HepG2 (cell line): Measurements from ENCODE around the gene LGALS1. TPM values are rescaled to one million over a fixed set of nuclear protein-coding genes. Genes with fewer than 3 reads are reported as not detected.

Experiments
- ATAC-seq: fragments of 200-7000 bp; cut with Tn5 transposase; 3 replicates; pipeline ENCODE4 v1.9.1; 2020; ENCODE audit warnings: mild to moderate bottlenecking, moderate library complexity
- BruUV-seq: library from RNA; stranded (reverse); fragments of 400-500 nt; replicated peaks from 2 replicates; lab custom pipeline; 2021; lab: Mats Ljungman, UMichigan
- CTCF ChIA-PET: fragments of 300-600 bp; formaldehyde crosslinking; extraction: SDS; loops from one replicate; lab custom pipeline; 2021; ENCODE audit warnings: low total read pairs, inconsistent platforms, low intra/inter-chr PET ratio; lab: Yijun Ruan, JAX
- POLR2A ChIA-PET: fragments of 350-600 bp; sonication (Branson Sonifier 250); formaldehyde crosslinking; loops from one replicate; lab custom pipeline; 2020; ENCODE audit warnings: antibody characterized with exemption, inconsistent platforms; lab: Yijun Ruan, JAX
- DNase-seq: peaks from one replicate; pipeline ENCODE4 v3.0.0-alpha.2; 2015; ENCODE audit warnings: low spot score
- FAIRE-seq: peaks from 3 replicates; lab custom pipeline; 2011; peaks lifted over from hg19 to GRCh38; lab: Jason Lieb, UNC
- H2AFZ ChIP-seq: one replicate; pipeline ENCODE4 v1.6.1; 2011; ENCODE audit warnings: low read length, inconsistent platforms
- H3K27ac ChIP-seq: fragments of 300-600 bp; 3 replicates; pipeline ENCODE4 v1.8.0; 2011; ENCODE audit warnings: mixed run types, mild to moderate bottlenecking, mixed read lengths, low read length, inconsistent platforms; ENCODE audit not compliant: insufficient read depth; ENCODE audit errors: extremely low read length
- H3K27me3 ChIP-seq, 2 experiments: fragments of 200-600 bp in 1 of 2; 2 replicates in 1 of 2; 3 replicates in 1 of 2; pipeline versions ENCODE4 v1.6.0 to v1.8.0; 2011; ENCODE audit warnings: low read length in 2 of 2, mild to moderate bottlenecking in 2 of 2, moderate library complexity in 2 of 2, inconsistent platforms in 1 of 2; ENCODE audit not compliant: insufficient read depth in 2 of 2, control insufficient read depth in 1 of 2
- H3K36me3 ChIP-seq, 2 experiments: fragments of 200-600 bp in 1 of 2; replicated peaks in 1 of 2; 2 replicates in 1 of 2; 3 replicates in 1 of 2; pipeline versions ENCODE4 v1.5.1 to v1.8.0; 2011; ENCODE audit warnings: low read length in 2 of 2, inconsistent platforms in 1 of 2; ENCODE audit not compliant: insufficient read depth in 2 of 2, control insufficient read depth in 1 of 2
- H3K4me1 ChIP-seq: 2 replicates; pipeline ENCODE4 v1.5.1; 2012; ENCODE audit warnings: low read length, inconsistent platforms; ENCODE audit not compliant: insufficient read depth
- H3K4me2 ChIP-seq: 2 replicates; pipeline ENCODE4 v1.6.0; 2011; ENCODE audit warnings: low read depth, low read length, inconsistent platforms
- H3K4me3 ChIP-seq, 3 experiments: fragments of 200-600 bp in 1 of 3; sonication (generic), shearing (Covaris generic) in 1 of 3; replicated peaks in 1 of 3; 2 replicates each; pipeline ENCODE4 v1.5.1; 2011 to 2016; ENCODE audit warnings: low read length in 3 of 3, inconsistent platforms in 2 of 3, low read depth in 2 of 3, mild to moderate bottlenecking in 2 of 3, control low read depth in 1 of 3, mixed read lengths in 1 of 3; ENCODE audit not compliant: insufficient read depth in 1 of 3
- H3K79me2 ChIP-seq: one replicate; pipeline ENCODE4 v1.6.1; 2011; ENCODE audit warnings: low read length, inconsistent platforms; ENCODE audit not compliant: insufficient read depth
- H3K9ac ChIP-seq: 2 replicates; pipeline ENCODE4 v1.6.0; 2011; ENCODE audit warnings: mild to moderate bottlenecking, low read depth, low read length, inconsistent platforms; ENCODE audit not compliant: insufficient read depth
- H3K9me3 ChIP-seq: 2 replicates; pipeline ENCODE4 v1.5.1; 2012; ENCODE audit warnings: mild to moderate bottlenecking, low read length
- H4K20me1 ChIP-seq: 2 replicates; pipeline ENCODE4 v1.6.0; 2011; ENCODE audit warnings: inconsistent platforms, mild to moderate bottlenecking, low read length, moderate library complexity; ENCODE audit not compliant: insufficient read depth
- HNF1A ChIP-seq, 2 experiments: sonication (generic) in 1 of 2; formaldehyde crosslinking in 1 of 2; IDR thresholded peaks; 2 replicates each; pipeline versions ENCODE4 v1.4.0 to v1.6.1; 2016 to 2020; ENCODE audit warnings: borderline replicate concordance in 1 of 2, low read depth in 1 of 2, mild to moderate bottlenecking in 1 of 2, missing genetic modification reagents in 1 of 2
- KDM5A ChIP-seq: fragments of 200-600 bp; sonication (generic); IDR thresholded peaks from 2 replicates; pipeline ENCODE4 v1.7.0; 2018; ENCODE audit warnings: antibody characterized with exemption, mild to moderate bottlenecking, low read length, borderline replicate concordance
- PHB2 ChIP-seq: fragments of 450-650 bp; IDR thresholded peaks from 2 replicates; pipeline ENCODE4 v1.6.1; 2018; ENCODE audit not compliant: partially characterized antibody
- ZNF318 ChIP-seq: sonication (generic); formaldehyde crosslinking; IDR thresholded peaks from 2 replicates; pipeline ENCODE4 v1.4.0; 2020; ENCODE audit warnings: mild to moderate bottlenecking, missing genetic modification reagents
- ZNF44 ChIP-seq: sonication (generic); formaldehyde crosslinking; IDR thresholded peaks from 2 replicates; pipeline ENCODE4 v1.5.1; 2020; ENCODE audit warnings: mild to moderate bottlenecking, missing genetic modification reagents
- ZNF704 ChIP-seq: sonication (generic); formaldehyde crosslinking; IDR thresholded peaks from 2 replicates; pipeline ENCODE4 v1.8.1; 2023; ENCODE audit warnings: mild to moderate bottlenecking, inconsistent platforms, moderate library complexity, missing genetic modification reagents, borderline replicate concordance
- WGBS: methylation state at CpG from one replicate; pipeline ENCODE4 v1.1.6; 2017; ENCODE audit warnings: low lambda C conversion rate; 5-methylcytosine and 5-hydroxymethylcytosine counted together
- in situ Hi-C: cut with HindIII; loops from 2 replicates; pipeline ENCODE4 v1.10.0; 2017; ENCODE audit warnings: low pct_unique_long_range_greater_than_20kb; ENCODE audit not compliant: extremely low pct_ligation_motif_present
- intact Hi-C: fragments of 100-400 bp; cut with micrococcal nuclease; formaldehyde crosslinking; loops from one replicate; pipeline ENCODE4 v1.10.0; 2022; ENCODE audit not compliant: unreplicated experiment
- polyA plus RNA-seq, 8 experiments: library from polyadenylated mRNA; depleted of rRNA in 3 of 8; stranded (reverse) in 7 of 8; unstranded in 1 of 8; fragments of >200 nt; fragmentation: Illumina TruSeq in 4 of 8; extraction: Trizol in 4 of 8; gene quantifications; 2 replicates each; pipeline versions ENCODE4 v1.2.1 to v1.2.3, GENCODE V29; 2011 to 2016; ENCODE audit warnings: low read depth in 4 of 8, missing spikeins in 1 of 8, mixed read lengths in 1 of 8; ENCODE audit not compliant: insufficient read depth in 1 of 8
- total RNA-seq, 5 experiments: library from RNA; depleted of rRNA; stranded (reverse); fragments of >200 nt; fragmentation: Illumina TruSeq; extraction: Trizol; gene quantifications; 2 replicates each; pipeline ENCODE4 v1.2.3, GENCODE V29; 2016; ENCODE audit warnings: low read depth in 1 of 5

LGALS1 gene
- total and polyA plus RNA-seq, 2 of the 13 experiments (the other 11 are each of a cell fraction or from before 2014, with no cell fraction given): 103 to 858 TPM

- TF ChIP-seq PHB2: no peak
- no peak for TF ChIP-seq ZNF704 (CRISPR knock-in tag)
- no peak for TF ChIP-seq KDM5A
- TF ChIP-seq, all 625 proteins: peak for 25
Measured at GRCh38 chr22:37664249-37665101, 11.0 kb upstream of the LGALS1 start (continued).

- 98% methylated on average over 20 of the region's 24 CpGs for WGBS
- FAIRE-seq (no peak), ATAC-seq (no peak), DNase-seq (no peak)
- Histone ChIP-seq H4K20me1 (peaks cover 49% of the 10 kb centered on the region), H3K36me3 (peaks cover 17 to 29% of the 10 kb centered on the region in 2 experiments), H3K4me2 (no peak overlapping the region), H3K9ac (no peak overlapping the region), H3K27me3 (no peaks in the 10 kb centered on the region; a peak in 1 of 5 replicates), H3K4me3 (no peak overlapping the region), H2AFZ (no peak overlapping the region), H3K79me2 (peaks cover 44% of the 10 kb centered on the region), H3K9me3 (no peaks in the 10 kb centered on the region), H3K4me1 (peaks cover 61% of the 10 kb centered on the region), H3K27ac (no peak overlapping the region)
- ChIA-PET POLR2A (interaction anchor here (1.4 to 11.2 kb wide), 3 partner anchors 16 to 28 kb away, joined by 3 to 242 read pairs (median 3); partner anchors contain the start of gene SH3BP1), CTCF (no interaction called here)
- intact Hi-C loops (no loop called here), in situ Hi-C loops (no loop called here)
- BruUV-seq: no TSS peak
- TF ChIP-seq HNF1A (IDR thresholded peaks at IDR 0.05; ENCODE audit: low read depth): no peak
- no peak for TF ChIP-seq HNF1A (CRISPR knock-in tag; IDR thresholded peaks at IDR 0.05; ENCODE audit: borderline replicate concordance)
- TF ChIP-seq ZNF318 (CRISPR knock-in tag): no peak
- TF ChIP-seq ZNF44 (CRISPR knock-in tag): no peak
Measured at GRCh38 chr22:37665487-37665886, 9.9 kb upstream of the LGALS1 start.
